DMS 273 (cell line): ENCODE data around the gene BEX1.
A peak's percentile ranks its signal among the peaks of the same experiment; 100 is the strongest.
"Not testable (repeated sequence)": the region's sequence is repeated elsewhere in the genome, so short reads cannot be mapped to it uniquely, and the experiment has no call there.

Source experiments
- DNase-seq: peaks from one replicate; lab custom pipeline; 2025; ENCODE audit not compliant: unreplicated experiment; lab: John Stamatoyannopoulos, UW

BEX1 gene

DNA sequence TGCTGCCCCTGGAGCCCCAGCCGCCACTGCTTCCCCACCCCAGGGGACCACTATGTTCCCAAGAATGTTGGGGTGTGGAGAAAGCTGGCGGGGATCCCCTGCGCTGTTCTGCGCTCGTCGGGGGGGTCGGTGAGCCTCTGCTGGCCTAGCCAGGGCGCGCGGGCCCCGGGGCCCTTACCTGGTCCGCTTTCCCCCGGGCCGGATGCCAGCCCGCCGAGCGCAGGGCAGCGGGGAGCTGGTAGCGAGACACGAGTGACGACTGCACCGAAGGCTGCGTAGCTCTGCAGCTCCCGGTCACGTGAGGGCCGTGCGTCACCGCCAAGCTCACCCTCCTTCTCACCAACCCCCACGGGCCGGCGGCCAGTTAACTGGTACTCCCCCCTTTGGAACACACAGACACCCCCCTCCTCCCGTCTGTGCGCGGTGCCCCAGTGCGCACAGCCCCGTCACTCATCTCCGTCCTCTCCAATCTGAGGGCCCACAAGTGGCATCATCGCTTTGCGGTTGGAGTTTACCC, at the start of gene BEX1:
BEX1 (minus strand) TSS at position 254 of the 517 bp plus-strand sequence. CDS start 897 bp downstream, outside the sequence.
- DNase-seq, result peak; percentile 96

DNA sequence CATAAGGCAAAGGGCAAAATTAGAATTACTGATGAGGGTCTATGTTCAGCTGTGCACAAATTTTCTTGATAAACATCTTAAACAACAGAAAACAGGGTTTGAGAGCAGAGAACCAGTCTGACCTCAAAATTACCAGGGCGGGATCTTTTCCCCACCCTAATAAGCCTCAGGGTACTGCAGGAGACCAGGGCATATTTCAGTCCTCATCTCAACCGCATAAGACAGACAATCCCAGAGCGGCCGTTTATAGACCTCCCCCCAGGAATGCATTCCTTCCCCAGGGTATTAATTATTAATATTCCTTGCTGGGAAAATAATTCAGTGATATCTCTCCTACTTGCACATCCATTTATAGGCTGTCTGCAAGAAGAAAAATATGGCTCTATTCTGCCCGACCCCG, 45.5 kb upstream of the BEX1 start:
- DNase-seq, result not testable (repeated sequence)

DNA sequence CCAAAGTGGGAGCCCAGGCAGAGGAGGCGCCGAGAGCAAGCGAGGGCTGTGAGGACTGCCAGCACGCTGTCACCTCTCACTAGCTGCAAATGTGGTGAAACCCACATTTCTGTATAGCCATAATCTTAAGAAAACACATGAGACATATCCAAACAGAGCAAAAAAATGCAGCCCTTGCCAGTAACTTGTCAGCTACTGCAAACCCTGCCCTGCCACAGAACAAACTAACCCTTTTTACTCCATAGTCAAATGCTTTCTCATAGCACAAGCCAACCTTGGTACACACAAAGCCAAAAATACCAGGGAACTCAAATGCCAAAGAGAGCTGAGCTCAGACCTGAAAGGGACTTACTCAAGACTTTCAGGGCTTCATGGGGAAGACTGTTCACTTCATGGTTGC, 43.9 kb upstream of the BEX1 start:
- no peak for DNase-seq

DNA sequence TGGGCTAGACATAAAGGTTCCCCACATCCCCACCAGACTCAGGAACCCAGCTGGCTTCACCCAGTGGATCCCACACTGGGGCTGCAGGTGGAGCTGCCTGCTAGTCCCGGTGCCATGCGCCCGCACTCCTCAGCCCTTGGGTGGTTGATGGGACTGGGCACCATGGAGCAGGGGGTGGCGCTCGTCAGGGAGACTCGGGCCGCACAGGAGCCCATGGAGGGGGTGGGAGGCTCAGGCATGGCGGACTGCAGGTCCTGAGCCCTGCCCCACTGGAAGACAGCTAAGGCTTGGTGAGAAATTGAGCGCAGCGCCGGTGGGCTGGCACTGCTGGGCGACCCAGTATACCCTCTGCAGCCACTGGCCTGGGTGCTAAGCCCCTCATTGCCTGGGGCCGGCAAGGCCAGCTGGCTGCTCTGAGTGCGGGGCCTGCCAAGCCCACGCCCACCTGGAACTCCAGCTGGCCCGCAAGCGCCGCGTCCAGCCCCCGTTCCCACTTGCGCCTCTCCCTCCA, 43.3 kb upstream of the BEX1 start:
- DNase-seq, result not testable (repeated sequence)

DNA sequence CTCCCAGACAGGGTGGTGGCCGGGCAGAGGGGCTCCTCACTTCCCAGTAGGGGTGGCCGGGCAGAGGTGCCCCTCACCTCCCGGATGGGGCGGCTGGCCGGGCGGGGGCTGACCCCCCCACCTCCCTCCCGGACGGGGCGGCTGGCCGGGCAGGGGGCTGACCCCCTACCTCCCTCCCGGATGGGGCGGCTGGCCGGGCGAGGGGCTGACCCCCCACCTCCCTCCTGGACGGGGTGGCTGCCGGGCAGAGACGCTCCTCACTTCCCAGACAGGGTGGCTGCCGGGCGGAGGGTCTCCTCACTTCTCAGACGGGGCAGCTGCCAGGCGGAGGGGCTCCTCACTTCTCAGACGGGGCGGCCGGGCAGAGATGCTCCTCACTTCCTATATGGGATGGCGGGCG, 40.4 kb upstream of the BEX1 start:
- not testable (repeated sequence) for DNase-seq

DNA sequence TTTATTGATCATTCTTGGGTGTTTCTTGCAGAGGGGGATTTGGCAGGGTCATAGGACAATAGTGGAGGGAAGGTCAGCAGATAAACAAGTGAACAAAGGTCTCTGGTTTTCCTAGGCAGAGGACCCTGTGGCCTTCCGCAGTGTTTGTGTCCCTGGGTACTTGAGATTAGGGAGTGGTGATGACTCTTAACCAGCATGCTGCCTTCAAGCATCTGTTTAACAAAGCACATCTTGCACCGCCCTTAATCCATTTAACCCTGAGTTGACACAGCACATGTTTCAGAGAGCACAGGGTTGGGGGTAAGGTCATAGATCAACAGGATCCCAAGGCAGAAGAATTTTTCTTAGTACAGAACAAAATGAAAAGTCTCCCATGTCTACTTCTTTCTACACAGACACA, 39.9 kb upstream of the BEX1 start:
- DNase-seq, result not testable (repeated sequence)

DNA sequence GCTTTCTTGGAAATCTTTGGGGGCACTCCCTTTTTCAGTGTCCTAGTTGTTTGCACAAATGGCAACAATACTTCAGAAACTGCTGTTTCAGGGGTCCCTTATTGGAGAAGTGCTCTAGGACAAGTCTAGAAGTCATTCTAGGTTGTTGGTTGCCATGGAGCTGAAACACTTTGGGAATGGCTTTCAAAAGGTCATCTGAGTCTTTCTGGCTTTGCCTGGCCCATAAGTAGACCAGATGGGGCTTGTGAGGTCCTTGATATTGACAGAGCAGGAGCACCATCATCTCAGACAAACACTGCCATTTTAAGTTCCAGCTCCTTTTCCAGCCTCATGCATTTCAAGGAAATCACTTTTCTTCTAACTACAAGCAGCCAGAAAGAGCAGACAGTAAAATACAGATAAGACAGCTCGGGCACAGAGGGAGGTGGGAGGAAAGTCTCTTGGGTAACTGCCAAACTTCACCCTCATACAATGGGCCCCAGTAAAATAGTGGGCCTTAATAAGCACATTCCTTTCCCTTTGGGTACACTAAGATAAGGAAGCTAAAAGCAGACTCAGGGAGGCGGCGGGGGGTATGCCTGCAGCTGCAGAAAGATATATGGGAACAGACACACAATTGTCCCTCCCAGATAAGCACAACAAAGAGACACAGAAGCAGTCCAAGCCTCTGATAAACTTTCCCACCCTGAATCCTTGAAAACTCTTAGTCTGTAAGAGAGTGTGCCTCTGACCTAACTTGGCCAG, 37.5 kb upstream of the BEX1 start:
- peak; percentile 63 for DNase-seq

DNA sequence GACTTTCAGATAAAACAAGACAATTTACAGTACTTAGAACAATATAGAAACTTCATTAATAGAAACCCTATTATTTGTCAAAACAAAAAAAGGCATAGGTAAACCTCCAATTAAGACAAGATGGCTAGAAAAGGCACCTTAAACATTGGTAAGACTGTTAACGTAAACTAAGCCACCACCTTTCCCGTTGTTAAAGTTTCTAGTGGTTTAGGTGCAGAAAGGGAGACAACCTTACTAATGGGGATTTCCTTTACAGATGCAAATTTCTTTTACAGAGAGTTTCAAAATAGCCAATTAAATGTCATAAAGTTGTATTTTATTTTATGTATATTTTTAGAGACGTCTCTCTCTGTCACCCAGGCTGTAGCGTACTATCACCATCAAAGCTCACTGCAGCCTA, 36.5 kb upstream of the BEX1 start:
- DNase-seq, result no peak

DNA sequence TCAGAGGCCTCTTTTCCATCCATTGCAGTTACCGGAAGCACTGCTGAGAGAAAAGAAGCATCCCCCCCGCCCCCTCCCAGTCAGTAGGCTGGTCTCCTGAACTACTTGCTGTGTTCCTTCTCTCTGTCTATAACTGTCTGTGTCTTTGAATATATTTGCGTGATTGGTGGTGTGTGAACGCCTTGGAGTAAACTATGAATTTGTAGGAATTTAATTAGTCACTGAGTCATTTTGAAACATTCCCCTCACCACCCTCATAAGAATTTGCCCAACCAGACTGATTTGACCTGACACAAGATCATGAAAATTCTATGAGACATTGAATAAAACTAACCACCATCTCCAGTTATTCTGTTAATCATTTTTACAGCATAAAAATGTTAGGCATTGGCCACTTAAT, 35.7 kb upstream of the BEX1 start:
- no peak for DNase-seq

DNA sequence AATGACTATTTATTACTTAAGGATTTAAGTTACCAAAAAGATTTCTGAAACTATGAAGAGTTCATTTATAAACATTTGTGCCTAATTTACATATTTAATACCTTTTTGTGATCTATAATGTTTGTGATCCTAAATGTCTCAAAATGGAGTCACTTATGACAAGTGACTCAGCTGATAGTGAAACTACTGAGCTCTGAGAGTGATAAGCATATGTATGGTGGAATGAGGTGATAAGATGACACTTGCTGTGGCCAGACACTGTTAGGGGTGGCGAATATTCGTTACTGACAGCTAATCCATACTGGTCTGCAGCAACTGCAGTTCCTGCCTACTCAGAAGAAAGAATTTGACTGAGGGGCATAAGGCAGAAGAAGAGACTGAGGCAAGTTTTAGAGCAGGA, 34.5 kb upstream of the BEX1 start:
- no peak for DNase-seq

DNA sequence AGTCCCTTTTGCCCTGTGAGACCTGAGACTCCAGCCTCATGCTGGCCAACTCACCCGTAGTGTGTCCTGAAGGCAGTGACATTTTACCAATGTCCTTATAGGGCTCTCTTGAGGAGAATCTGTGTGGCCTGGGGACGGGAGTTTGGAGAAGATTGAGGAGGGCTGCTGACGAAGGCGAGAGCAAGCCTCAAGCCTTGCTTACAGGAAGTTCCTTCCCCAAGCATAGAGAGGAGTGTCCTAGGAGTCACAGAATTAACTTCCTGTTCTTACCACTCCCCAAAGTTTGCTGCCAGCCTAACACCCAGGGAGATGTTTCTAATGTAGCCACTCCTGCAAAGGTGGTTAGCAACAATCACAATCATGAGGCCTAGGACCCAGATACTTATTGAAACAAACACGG, 29.0 kb upstream of the BEX1 start, which contains the start of gene NXF3:
NXF3 (minus strand) TSS at position 202 of the 400 bp plus-strand sequence; CDS start at position 82, 120 bp downstream.
- no peak for DNase-seq

DNA sequence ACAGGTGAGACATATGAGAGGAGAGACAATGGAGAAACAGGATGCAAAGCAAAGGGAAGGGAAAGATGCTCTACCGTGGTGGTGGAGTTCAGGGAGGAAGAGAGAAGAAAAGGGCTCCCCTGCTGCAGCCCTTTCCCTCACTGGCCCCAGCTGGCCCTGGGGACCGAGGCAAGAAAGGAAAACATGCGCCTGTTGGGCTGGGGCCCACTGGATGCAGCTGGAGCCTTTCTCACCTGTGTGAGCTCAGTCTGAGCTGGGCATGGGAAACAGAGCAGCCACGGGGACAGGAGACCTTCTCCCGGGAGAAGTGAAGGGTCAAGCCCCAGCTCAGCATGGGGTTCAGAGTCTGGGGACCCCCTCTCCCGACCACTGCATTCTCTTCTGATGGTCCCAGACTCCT, 17.1 kb upstream of the BEX1 start:
- DNase-seq, result no peak

DNA sequence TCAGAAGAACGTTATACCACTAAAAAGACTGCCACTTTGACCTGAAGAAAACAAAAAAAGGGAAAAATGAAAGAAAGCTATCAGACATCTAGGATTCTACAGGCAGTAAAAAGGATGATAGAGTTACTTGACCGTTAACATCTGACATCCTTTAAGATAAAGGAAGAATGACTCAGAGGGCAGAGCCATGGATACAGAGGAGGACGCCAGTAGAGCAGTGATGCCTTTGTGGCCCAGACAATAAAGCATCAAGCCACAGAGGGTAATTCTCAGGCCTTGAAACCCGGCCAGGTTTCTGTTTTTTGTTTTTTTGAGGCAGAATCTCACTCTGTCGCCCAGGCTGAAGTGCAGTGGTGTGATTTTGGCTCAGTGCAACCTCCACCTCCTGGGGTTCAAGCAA, 9.5 kb upstream of the BEX1 start:
- no peak for DNase-seq

DNA sequence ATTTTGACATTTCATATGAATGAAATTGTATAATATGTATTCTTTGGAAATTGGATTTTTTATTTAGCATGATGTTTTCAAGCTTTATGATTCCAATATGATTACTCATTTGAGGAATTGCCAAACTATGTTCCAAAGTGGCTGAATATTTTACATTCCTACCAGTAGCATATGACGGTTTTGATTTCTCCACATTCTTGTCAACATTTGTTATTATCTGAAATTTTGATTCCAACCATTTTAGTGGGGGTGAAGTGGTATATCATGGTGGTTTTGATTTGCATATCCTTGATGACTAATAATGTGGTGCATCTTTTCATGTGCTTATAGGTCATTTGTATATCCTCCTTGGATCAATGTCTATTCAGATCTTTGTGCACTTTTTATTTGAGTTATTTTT, 2.6 kb upstream of the BEX1 start:
- DNase-seq, result no peak

DNA sequence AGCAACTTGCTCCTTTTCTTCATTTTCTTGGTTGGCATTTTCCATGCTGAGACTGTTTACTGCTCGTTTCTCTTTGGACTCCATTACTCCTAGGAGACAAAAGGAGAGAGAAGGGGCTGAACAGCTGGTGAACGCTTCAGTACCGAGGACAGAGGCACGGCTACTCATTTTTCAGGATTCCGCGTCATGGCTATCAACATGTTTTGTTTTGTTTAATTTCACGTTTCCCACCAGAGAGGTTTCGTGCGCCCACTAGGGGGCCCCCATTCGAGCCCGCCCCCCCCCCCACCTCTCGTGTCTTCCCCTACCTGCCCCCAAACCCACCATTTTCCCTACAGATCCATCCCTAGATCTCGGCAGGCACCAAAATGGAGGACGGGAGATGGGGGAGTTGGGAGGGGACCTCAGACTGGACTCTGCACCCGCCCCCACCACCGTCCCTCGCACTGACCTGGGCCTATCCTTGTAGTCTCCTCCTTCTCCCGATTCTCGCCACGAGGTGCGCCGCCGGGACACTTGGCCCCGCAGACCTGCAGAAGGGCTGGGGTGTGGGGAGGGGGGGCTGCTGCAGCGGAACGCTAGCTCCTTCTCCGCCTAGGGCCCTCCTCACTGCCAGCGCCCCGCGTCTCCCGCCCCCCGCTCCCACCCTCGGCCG, 653 bp downstream of the BEX1 start:
- DNase-seq, result peak; percentile 78

DNA sequence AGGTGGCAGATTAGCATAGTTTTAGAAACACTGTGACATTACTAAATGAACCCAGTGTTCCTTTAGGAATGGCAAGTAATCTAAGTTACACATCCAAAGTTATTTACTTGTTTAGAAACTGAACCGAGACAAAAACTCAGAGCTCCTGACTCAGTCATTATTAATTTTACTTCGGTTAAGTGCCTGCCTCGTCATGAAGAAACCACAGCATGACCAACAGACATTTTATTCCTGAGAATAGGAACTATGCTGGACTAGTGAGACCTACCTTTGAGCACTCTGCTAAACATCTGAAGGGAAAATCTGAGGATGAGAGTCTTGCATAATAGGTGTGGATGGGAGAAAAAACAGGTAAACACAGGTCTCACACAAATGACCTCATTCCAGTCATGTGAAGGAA, 2.5 kb downstream of the BEX1 start:
- no peak for DNase-seq

DNA sequence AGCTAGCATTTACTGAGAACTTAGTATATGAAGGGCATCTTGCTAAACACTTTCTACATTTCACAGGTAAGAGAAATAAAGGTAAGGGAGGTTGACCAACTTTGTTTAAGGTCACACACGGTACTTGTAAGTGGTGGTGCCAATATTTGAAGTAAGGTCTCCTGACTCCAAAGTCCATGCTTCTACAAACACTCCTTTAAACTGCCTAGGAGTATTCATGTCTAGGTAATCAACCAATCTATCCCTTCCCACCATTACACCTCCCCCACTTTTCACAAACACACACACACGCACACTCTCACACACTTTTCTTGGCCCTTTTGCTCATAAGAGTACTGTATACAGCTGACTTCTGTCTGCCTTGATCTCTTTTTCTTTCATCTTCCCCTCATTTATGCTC, 7.1 kb downstream of the BEX1 start:
- DNase-seq, result no peak

DNA sequence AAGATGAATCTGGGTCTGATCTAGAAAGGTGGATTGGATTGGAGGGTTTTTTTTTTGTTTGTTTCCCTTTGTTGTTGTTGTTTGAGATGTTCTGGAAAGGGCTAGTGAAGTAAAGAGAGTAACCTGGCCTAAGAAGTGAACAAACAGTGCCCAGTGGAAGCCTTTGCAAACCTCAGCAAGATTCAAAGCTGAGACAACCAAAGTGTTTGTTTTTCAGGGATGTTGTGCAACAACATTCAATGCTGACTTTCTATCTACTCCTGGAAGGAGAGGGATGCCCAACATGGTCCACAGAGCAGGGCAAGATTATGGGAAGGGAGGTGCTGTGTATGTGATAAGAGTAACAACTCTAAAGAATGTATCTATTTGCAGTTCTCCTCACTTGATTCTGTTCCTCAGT, 11.3 kb downstream of the BEX1 start:
- no peak for DNase-seq

DNA sequence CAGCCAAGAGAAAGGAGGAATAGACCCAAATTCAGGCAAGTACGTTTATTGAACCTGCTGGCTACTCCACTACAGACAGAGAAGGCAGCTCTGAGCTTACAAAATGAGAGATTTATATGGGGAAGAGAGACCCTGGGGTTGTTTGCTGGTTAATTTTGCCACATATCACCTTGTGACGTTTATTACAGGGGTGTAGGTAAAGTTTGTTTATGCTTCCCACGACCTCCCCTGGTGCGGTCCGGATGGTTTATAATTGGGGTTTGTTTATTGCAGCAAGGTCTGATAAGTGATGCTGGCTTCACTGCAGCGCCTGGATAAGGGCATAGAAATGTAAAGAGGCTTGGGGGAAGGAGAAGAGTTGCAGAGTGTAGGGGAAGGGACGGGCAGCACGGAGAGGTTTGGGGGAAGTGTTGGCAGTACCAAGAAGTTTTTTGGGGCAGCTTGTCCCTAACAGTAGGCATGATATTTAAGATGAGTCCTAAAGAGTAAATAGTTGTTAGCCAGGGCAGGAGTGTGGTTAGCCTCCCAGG, 12.6 kb downstream of the BEX1 start:
- no peak for DNase-seq

DNA sequence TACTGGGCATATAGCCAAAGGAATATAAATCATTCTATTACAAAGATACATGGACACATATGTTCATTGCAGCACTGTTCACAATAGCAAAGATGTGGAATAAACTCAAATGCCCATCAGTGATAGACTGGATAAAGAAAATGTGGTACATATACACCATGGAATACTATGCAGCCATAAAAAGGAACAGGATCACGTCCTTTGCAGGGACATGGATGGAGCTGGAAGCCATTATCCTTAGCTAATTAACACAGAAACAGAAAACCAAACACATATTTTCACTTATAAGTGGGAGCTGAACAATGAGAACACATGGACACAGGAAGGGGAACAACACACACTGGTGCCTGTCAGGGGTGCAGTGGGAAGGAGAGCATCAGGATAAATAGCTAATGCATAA, 30.6 kb downstream of the BEX1 start:
- DNase-seq, result not testable (repeated sequence)

DNA sequence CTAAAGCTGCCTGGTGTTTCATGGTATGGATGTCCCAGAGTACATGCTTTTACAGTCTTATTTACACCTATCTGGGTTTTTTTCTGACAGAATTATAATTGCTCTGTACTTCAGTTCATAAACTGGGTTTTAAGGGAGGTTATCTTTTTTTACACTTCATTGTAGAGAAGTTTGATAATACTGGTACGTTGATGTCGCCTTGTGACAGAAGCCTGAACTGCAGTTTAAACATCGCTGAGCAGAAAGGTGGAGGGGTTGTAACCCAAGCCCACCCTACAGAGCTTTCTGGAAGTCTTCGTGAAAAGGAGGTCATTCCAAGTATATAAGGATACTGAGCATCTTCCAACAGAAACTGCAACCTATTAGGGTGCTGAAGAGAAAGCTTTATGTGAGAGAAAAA, 46.4 kb downstream of the BEX1 start:
- peak; percentile 4 for DNase-seq

DNA sequence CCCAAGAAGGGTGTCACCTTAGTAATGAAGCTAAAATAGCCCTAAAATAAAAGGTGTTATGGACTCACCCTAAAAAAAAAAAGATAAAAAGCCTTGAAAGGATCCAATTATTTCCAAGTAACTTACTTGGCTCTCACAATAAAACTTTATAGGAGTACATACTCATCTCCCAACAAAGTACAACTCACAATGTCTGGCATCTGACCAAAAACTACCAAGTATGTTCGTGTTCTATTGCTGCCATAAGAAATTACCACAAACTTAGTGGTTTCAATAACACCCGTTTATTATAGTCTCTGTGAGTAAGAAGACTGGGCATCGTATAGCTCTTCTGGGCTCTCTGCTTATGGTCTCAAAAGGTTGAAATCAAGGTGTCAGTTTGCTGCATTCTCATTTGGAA, 51.0 kb downstream of the BEX1 start:
- DNase-seq, result no peak
